GM23248 (cell line): ENCODE data around the gene BCAS1.

Source experiments
- EZH2 ChIP-seq: fragments of 200-600 bp; sonication (generic); IDR thresholded peaks from 2 replicates; pipeline ENCODE4 v1.6.1; 2018; ENCODE audit warnings: antibody characterized with exemption, mild to moderate bottlenecking; ENCODE audit not compliant: insufficient read depth, poor library complexity, severe bottlenecking
- EZH2phosphoT487 ChIP-seq: fragments of 200-600 bp; sonication (generic); IDR thresholded peaks from 2 replicates; pipeline ENCODE4 v1.6.1; 2018; ENCODE audit warnings: antibody characterized with exemption, moderate library complexity, mild to moderate bottlenecking, low read depth; ENCODE audit not compliant: insufficient read depth

DNA sequence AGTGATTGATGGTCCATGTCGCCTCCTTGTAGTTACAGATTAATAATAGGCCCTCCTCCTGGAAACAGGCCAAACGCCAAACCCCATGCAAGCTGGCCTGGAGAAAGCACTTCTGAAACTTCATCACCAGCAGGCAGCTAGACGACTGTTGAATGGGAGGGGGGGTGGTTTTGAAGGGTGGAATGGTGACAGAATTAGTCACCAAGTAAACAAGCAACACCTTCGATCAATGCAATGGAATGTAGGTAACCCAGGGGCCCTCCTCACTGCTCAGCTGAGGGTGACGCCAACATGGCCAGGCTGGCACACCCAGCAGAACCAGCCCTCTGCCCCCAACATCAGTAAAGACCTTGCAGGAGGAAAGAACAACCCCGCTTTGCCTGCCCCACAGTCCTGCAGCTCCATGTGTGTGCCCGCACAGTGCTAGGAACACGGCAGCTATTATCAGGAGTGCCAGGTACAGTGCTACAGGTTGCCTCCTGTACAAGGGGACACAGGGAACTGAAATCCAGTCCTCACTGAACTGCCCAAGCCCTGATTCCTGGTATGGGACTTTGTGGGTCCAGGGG, 2.7 kb downstream of the BCAS1 start:
- TF ChIP-seq EZH2 (no peak), EZH2phosphoT487 (no peak)
